Mesendoderm (in vitro differentiated cells): Measurements from ENCODE around the gene GMCL2.

Experiments used
- DNase-seq: peaks from one replicate; pipeline ENCODE4 v3.0.0; 2013
- H2AK5ac ChIP-seq: 2 replicates; pipeline ENCODE4 v1.6.1; 2013; ENCODE audit warnings: low read length, inconsistent platforms
- H2BK120ac ChIP-seq: 2 replicates; pipeline ENCODE4 v1.6.1; 2013; ENCODE audit warnings: low read depth, mild to moderate bottlenecking, low read length, moderate library complexity, mixed read lengths
- H2BK15ac ChIP-seq: replicated peaks from 2 replicates; pipeline ENCODE4 v1.6.1; 2013; ENCODE audit warnings: low read depth, mild to moderate bottlenecking, moderate library complexity
- H2BK5ac ChIP-seq: 2 replicates; pipeline ENCODE4 v1.6.1; 2013; ENCODE audit warnings: low read length, inconsistent platforms
- H3K18ac ChIP-seq: 2 replicates; pipeline ENCODE4 v1.6.1; 2013; ENCODE audit warnings: mild to moderate bottlenecking, low read length, mixed read lengths
- H3K23ac ChIP-seq: one replicate; pipeline ENCODE4 v1.6.1; 2013; ENCODE audit warnings: low read length
- H3K27ac ChIP-seq: 2 replicates; pipeline ENCODE4 v1.5.1; 2013; ENCODE audit warnings: low read depth, mild to moderate bottlenecking, inconsistent platforms, low read length, moderate library complexity
- H3K27me3 ChIP-seq: 2 replicates; pipeline ENCODE4 v1.6.1; 2013; ENCODE audit warnings: low read length, control low read depth, mild to moderate bottlenecking, inconsistent platforms; ENCODE audit not compliant: insufficient read depth, poor library complexity
- H3K36me3 ChIP-seq: 2 replicates; pipeline ENCODE4 v1.6.1; 2013; ENCODE audit warnings: low read length, inconsistent platforms; ENCODE audit not compliant: control insufficient read depth, insufficient read depth
- H3K4ac ChIP-seq: one replicate; pipeline ENCODE4 v1.6.1; 2013; ENCODE audit warnings: low read depth, mild to moderate bottlenecking, low read length, moderate library complexity
- H3K4me1 ChIP-seq: 2 replicates; pipeline ENCODE4 v1.6.1; 2013; ENCODE audit warnings: low read depth, low read length, inconsistent platforms; ENCODE audit not compliant: control insufficient read depth
- H3K4me2 ChIP-seq: 2 replicates; pipeline ENCODE4 v1.6.1; 2013; ENCODE audit warnings: low read length
- H3K4me3 ChIP-seq: 2 replicates; pipeline ENCODE4 v1.5.1; 2013; ENCODE audit warnings: mild to moderate bottlenecking, low read length
- H3K56ac ChIP-seq: one replicate; pipeline ENCODE4 v1.6.1; 2013; ENCODE audit warnings: low read length
- H3K79me1 ChIP-seq: 2 replicates; pipeline ENCODE4 v1.6.1; 2013; ENCODE audit warnings: low read length, inconsistent platforms
- H3K79me2 ChIP-seq: 2 replicates; pipeline ENCODE4 v1.6.1; 2013; ENCODE audit warnings: mild to moderate bottlenecking, low read length; ENCODE audit not compliant: control insufficient read depth, insufficient read depth
- H3K9ac ChIP-seq: 2 replicates; pipeline ENCODE4 v1.6.1; 2013; ENCODE audit warnings: low read length, inconsistent platforms
- H4K5ac ChIP-seq: one replicate; pipeline ENCODE4 v1.6.1; 2013; ENCODE audit warnings: low read length
- H4K8ac ChIP-seq: one replicate; pipeline ENCODE4 v1.6.1; 2013; ENCODE audit warnings: low read depth, mild to moderate bottlenecking, control low read depth, low read length, moderate library complexity
- WGBS: extraction: QIAGEN DNeasy Blood & Tissue Kit; methylation state at CpG from one replicate; pipeline ENCODE4 v1.1.7; 2013; ENCODE audit warnings: low lambda C conversion rate, missing lambda C conversion rate; ENCODE audit not compliant: insufficient coverage; ENCODE audit errors: extremely low coverage; 5-methylcytosine and 5-hydroxymethylcytosine counted together

Gene GMCL2

DNA sequence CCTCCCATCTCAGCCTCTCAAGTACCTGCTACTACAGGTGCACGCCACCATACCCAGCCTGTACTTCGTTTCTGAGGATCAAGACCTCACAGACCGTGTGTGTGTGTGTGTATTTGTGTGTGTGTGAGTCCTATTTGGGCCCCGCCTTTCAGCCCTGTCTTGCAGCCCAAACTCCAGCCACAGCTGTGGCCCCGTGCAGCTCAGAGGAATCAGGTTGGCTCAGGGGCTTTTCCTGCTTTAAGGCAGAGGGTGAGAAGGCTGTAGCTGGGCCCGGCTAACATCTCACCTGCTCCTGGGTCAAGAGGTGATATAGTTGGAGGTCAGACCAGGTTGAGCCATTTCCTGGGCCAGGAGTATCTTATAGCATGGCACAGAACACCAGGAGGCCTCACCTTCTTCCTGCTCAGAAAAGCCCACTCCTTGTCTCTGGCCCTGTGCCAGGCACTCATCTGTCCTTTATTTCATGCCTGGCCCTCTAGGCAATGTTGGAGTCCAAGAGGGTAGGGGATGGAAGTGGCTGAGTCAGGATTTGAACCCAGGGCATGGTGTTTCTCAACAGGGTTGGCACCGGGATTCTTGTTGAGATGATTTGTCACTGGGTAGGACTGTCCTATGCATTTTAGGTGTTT lies 47.1 kb upstream of the GMCL2 start:
- no CpG with 5 or more reads among the region's 7 CpGs for WGBS
- Histone ChIP-seq H4K5ac (no peak overlapping the region), H3K23ac (no peak overlapping the region), H3K18ac (no peak overlapping the region), H3K4me2 (no peak overlapping the region), H3K4me3 (no peak overlapping the region), H3K36me3 (peaks cover 1% of the 10 kb centered on the region), H3K27ac (no peak overlapping the region), H3K56ac (no peak overlapping the region), H2BK5ac (no peak overlapping the region), H3K27me3 (no peaks in the 10 kb centered on the region), H2BK120ac (no peak overlapping the region), H2BK15ac (no peak overlapping the region), H3K79me1 (peaks cover 17% of the 10 kb centered on the region), H3K4me1 (peaks cover 2% of the 10 kb centered on the region), H2AK5ac (no peak overlapping the region), H3K79me2 (peaks cover 13% of the 10 kb centered on the region), H3K4ac (no peak overlapping the region), H4K8ac (no peak overlapping the region), H3K9ac (no peak overlapping the region)
- no peak for DNase-seq

- Histone ChIP-seq H3K4me3 (no peak overlapping the region), H2BK5ac (peak overlapping the region; percentile 2), H3K79me2 (peaks cover 13% of the 10 kb centered on the region), H3K9ac (peak overlapping the region; percentile 70), H3K4me2 (peak overlapping the region; percentile 35), H3K36me3 (peaks cover 10% of the 10 kb centered on the region), H2BK120ac (no peak overlapping the region), H2BK15ac (no peak overlapping the region), H4K5ac (peak overlapping the region; percentile 85), H3K4me1 (peaks cover 2% of the 10 kb centered on the region), H3K27me3 (no peaks in the 10 kb centered on the region), H3K18ac (peak overlapping the region; percentile 10), H3K23ac (no peak overlapping the region), H3K27ac (no peak overlapping the region), H3K79me1 (peaks cover 17% of the 10 kb centered on the region), H2AK5ac (peak overlapping the region; percentile 32), H3K4ac (no peak overlapping the region), H3K56ac (peak overlapping the region; percentile 82), H4K8ac (no peak overlapping the region)
- no peak for DNase-seq
- WGBS = no CpG with 5 or more reads among the region's 11 CpGs
Measured at GRCh38 chr5:178232920-178233429, 45.8 kb upstream of the GMCL2 start.

- H3K36me3 ChIP-seq = peaks cover 16% of the 10 kb centered on the region
- peak within 1 kb of the TSS; percentile 96 for H3K56ac ChIP-seq
- peak within 1 kb of the TSS; percentile 99 for H3K9ac ChIP-seq
- H3K27ac ChIP-seq = peak within 1 kb of the TSS; percentile 34
- H2BK120ac ChIP-seq = peak within 1 kb of the TSS; percentile 17
- no peaks in the 10 kb centered on the region for H3K27me3 ChIP-seq
- peaks cover 2% of the 10 kb centered on the region for H3K4me1 ChIP-seq
- H3K4ac ChIP-seq = peak within 1 kb of the TSS; percentile 95
- WGBS = no CpG with 5 or more reads among the region's 102 CpGs
- H2BK15ac ChIP-seq = no peak within 1 kb of the TSS
- peaks cover 17% of the 10 kb centered on the region for H3K79me1 ChIP-seq
- peaks cover 13% of the 10 kb centered on the region for H3K79me2 ChIP-seq
- peak within 1 kb of the TSS; percentile 32 for H2AK5ac ChIP-seq
- peak; percentile 72 for DNase-seq
- peak within 1 kb of the TSS; percentile 97 for H3K23ac ChIP-seq
- H3K18ac ChIP-seq = peak within 1 kb of the TSS; percentile 91
- no peak within 1 kb of the TSS for H4K8ac ChIP-seq
- H3K4me2 ChIP-seq = peak within 1 kb of the TSS; percentile 81
- peak within 1 kb of the TSS; percentile 20 for H2BK5ac ChIP-seq
- peak within 1 kb of the TSS; percentile 88 for H3K4me3 ChIP-seq
- H4K5ac ChIP-seq = peak within 1 kb of the TSS; percentile 85
Measured at GRCh38 chr5:178232124-178232919, 45.2 kb upstream of the GMCL2 start, which contains the start of gene PHYKPL. Gene PHYKPL (minus strand): TSS chr5:178232802. CDS start chr5:178232550, 252 bp downstream.

DNA sequence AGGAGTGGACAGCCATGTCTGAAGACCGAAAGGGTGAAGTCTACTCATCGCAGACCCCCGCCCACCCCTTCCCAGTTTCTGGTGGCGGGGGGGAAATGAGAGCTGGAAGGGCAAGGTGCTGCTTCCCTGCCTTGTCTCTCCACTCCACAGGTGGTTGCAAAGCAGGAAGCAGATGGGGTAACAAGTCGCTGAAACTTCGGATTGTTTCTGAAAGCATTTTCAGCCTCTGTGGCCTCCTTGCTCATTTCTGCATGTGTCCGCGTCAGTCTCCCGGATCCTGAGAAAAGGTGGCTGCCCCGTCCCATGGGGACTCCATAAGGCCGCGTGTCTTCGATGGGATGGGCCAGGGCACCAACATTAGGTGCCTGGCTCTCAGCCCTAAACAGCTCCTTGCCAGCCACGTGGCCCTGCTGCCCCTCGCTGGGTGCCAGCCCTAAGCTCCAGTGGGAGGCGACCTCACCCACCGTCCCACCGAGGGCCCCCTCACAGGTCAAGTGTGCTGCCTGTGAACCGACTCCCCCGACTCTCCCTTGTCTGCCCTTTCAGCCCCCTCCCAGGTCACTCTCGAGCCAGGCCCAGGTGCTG lies 44.5 kb upstream of the GMCL2 start:
- H3K79me1 ChIP-seq = peaks cover 17% of the 10 kb centered on the region
- H3K27me3 ChIP-seq = no peaks in the 10 kb centered on the region
- WGBS = no CpG with 5 or more reads among the region's 21 CpGs
- peak overlapping the region; percentile 91 for H3K18ac ChIP-seq
- H2AK5ac ChIP-seq = no peak overlapping the region
- peaks cover 13% of the 10 kb centered on the region for H3K79me2 ChIP-seq
- H3K4me2 ChIP-seq = peak overlapping the region; percentile 81
- no peak overlapping the region for H3K27ac ChIP-seq
- H3K9ac ChIP-seq = peak overlapping the region; percentile 99
- peak overlapping the region; percentile 95 for H3K4ac ChIP-seq
- H4K8ac ChIP-seq = no peak overlapping the region
- H4K5ac ChIP-seq = no peak overlapping the region
- no peak for DNase-seq
- H2BK15ac ChIP-seq = no peak overlapping the region
- no peak overlapping the region for H2BK120ac ChIP-seq
- H3K4me1 ChIP-seq = peaks cover 2% of the 10 kb centered on the region
- peaks cover 17% of the 10 kb centered on the region for H3K36me3 ChIP-seq
- H2BK5ac ChIP-seq = no peak overlapping the region
- H3K56ac ChIP-seq = peak overlapping the region; percentile 96
- H3K4me3 ChIP-seq = peak overlapping the region; percentile 88
- H3K23ac ChIP-seq = peak overlapping the region; percentile 97

DNA sequence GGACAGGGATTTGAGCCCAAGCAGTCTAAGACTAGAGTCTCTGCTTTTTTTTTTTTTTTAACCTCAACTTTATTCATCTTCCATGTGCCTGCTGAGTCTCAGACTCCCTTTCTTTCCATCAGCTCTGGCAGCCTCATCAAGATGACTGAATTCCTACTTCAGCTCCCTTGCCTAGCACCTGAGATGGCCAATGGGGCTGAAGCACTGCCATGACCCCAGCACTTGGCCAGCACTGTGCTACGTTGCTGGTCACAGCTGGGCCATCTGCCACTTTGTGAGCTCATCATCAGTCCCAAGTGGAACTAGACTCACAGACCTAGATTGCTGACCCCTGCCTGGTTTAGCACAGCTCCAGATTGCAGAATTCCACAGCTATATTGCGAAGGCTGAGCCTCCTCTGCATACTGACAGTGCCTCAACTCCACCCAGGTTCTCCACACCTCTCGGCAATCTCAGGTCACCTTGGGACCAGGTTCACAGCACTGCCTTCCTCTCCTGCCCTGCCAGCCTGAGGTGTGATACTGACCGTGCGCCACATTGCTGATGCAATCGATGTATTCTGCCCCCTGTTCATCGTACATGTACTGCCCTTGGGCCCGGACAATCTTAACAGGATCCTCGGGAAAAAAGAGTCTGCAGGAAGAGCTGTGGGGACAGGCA lies 43.8 kb upstream of the GMCL2 start:
- Histone ChIP-seq H3K4me1 (peaks cover 2% of the 10 kb centered on the region), H2BK120ac (no peak overlapping the region), H3K79me1 (peaks cover 17% of the 10 kb centered on the region), H4K5ac (no peak overlapping the region), H3K23ac (no peak overlapping the region), H3K27me3 (no peaks in the 10 kb centered on the region), H3K4ac (no peak overlapping the region), H3K79me2 (peaks cover 13% of the 10 kb centered on the region), H3K56ac (peak overlapping the region; percentile 96), H3K36me3 (peaks cover 17% of the 10 kb centered on the region), H2BK5ac (no peak overlapping the region), H3K9ac (peak overlapping the region; percentile 99), H3K4me2 (peak overlapping the region; percentile 81), H3K27ac (no peak overlapping the region), H2AK5ac (no peak overlapping the region), H2BK15ac (no peak overlapping the region), H3K18ac (no peak overlapping the region), H4K8ac (no peak overlapping the region), H3K4me3 (no peak overlapping the region)
- WGBS = no CpG with 5 or more reads among the region's 9 CpGs
- DNase-seq = no peak
